PC-3 (cell line): ENCODE data around the gene SCT. TPM values are rescaled to one million over a fixed set of nuclear protein-coding genes. Genes with fewer than 3 reads are reported as not detected.

Experiments used
- ATAC-seq: fragments of 200-7000 bp; cut with Tn5 transposase; 2 replicates; pipeline ENCODE4 v1.9.1; 2020; ENCODE audit warnings: mild to moderate bottlenecking, moderate library complexity
- BruUV-seq: library from RNA; stranded (reverse); fragments of 400-500 nt; replicated peaks from 2 replicates; lab custom pipeline; 2021; lab: Mats Ljungman, UMichigan
- CTCF ChIA-PET: fragments of 300-600 bp; sonication (Branson Sonifier 250); formaldehyde crosslinking; loops from one replicate; lab custom pipeline; 2022; ENCODE audit warnings: antibody characterized with exemption; lab: Charles Lee
- POLR2A ChIA-PET: fragments of 300-600 bp; sonication (Branson Sonifier 250); formaldehyde crosslinking; loops from one replicate; lab custom pipeline; 2022; ENCODE audit warnings: antibody characterized with exemption; ENCODE audit not compliant: unreplicated experiment; lab: Charles Lee
- DNase-seq: peaks from one replicate; pipeline ENCODE4 v3.0.0-alpha.2; 2015
- H2AFZ ChIP-seq: fragments of 300-600 bp; sonication (generic); 2 replicates; pipeline ENCODE4 v1.6.0; 2016; ENCODE audit warnings: antibody characterized with exemption, low read length
- H3F3A ChIP-seq: fragments of 300-600 bp; sonication (generic); one replicate; pipeline ENCODE4 v1.6.0; 2017; ENCODE audit warnings: antibody characterized with exemption, low read length, control low read depth, mild to moderate bottlenecking; ENCODE audit not compliant: unreplicated experiment
- H3K27ac ChIP-seq: fragments of 300-600 bp; sonication (generic); 2 replicates; pipeline ENCODE4 v1.5.1; 2016; ENCODE audit warnings: mild to moderate bottlenecking, low read length
- H3K27me3 ChIP-seq: fragments of 300-600 bp; sonication (generic); 2 replicates; pipeline ENCODE4 v1.6.1; 2016; ENCODE audit warnings: low read length, mixed read lengths
- H3K36me3 ChIP-seq: fragments of 300-600 bp; sonication (generic); 2 replicates; pipeline ENCODE4 v1.6.1; 2016; ENCODE audit warnings: low read depth, mixed run types, low read length, mixed read lengths
- H3K4me1 ChIP-seq: fragments of 300-600 bp; sonication (generic); 2 replicates; pipeline ENCODE4 v1.5.1; 2016; ENCODE audit warnings: low read length; ENCODE audit not compliant: insufficient read depth
- H3K4me2 ChIP-seq: fragments of 300-600 bp; sonication (generic); 2 replicates; pipeline ENCODE4 v1.6.0; 2016; ENCODE audit warnings: low read length
- H3K4me3 ChIP-seq: fragments of 300-600 bp; sonication (generic); 2 replicates; pipeline ENCODE4 v1.5.1; 2016; ENCODE audit warnings: mild to moderate bottlenecking, low read length, mixed read lengths
- H3K79me2 ChIP-seq: fragments of 300-600 bp; sonication (generic); 2 replicates; pipeline ENCODE4 v1.6.1; 2017; ENCODE audit warnings: low read length, mixed read lengths
- H3K9ac ChIP-seq: fragments of 300-600 bp; sonication (generic); 2 replicates; pipeline ENCODE4 v1.6.0; 2016; ENCODE audit warnings: mild to moderate bottlenecking, low read length
- H3K9me2 ChIP-seq: fragments of 300-600 bp; sonication (generic); replicated peaks from 2 replicates; pipeline ENCODE4 v1.6.1; 2016; ENCODE audit warnings: mixed run types, low read length, mixed read lengths
- H3K9me3 ChIP-seq: fragments of 300-600 bp; sonication (generic); 2 replicates; pipeline ENCODE4 v1.6.1; 2016; ENCODE audit warnings: low read length, mixed read lengths
- H4K20me1 ChIP-seq: fragments of 300-600 bp; sonication (generic); 2 replicates; pipeline ENCODE4 v1.6.1; 2016; ENCODE audit warnings: low read length, mixed read lengths
- CTCF ChIP-seq: fragments of 300-600 bp; sonication (generic); conservative IDR thresholded peaks from 2 replicates; pipeline ENCODE4 v1.5.1; 2017; ENCODE audit warnings: antibody characterized with exemption, low read depth, mild to moderate bottlenecking, low read length
- EZH2 ChIP-seq: fragments of 300-600 bp; sonication (generic); IDR thresholded peaks from one replicate; pipeline ENCODE4 v1.6.1; 2017; ENCODE audit warnings: antibody characterized with exemption, mild to moderate bottlenecking, low read length; ENCODE audit not compliant: unreplicated experiment
- EZH2phosphoT487 ChIP-seq: fragments of 300-600 bp; sonication (generic); IDR thresholded peaks from 2 replicates; pipeline ENCODE4 v1.6.1; 2018; ENCODE audit warnings: mild to moderate bottlenecking, antibody characterized with exemption, low read length, borderline replicate concordance
- intact Hi-C: fragments of 100-400 bp; cut with micrococcal nuclease; formaldehyde crosslinking; loops from 2 replicates; pipeline ENCODE4 v1.9.0; 2023
- total RNA-seq: library from RNA; depleted of rRNA; stranded (reverse); fragments of >200 nt; gene quantifications from 2 replicates; pipeline ENCODE4 v1.2.3, GENCODE V29; 2014

The SCT gene
- total RNA-seq, 1 experiment from 2014 or later, result not detected

- DNase-seq, result no peak
- Histone ChIP-seq H3K27ac (no peak overlapping the region), H3K9me3 (no peaks in the 10 kb centered on the region), H3K9ac (no peak overlapping the region), H4K20me1 (peaks cover 4% of the 10 kb centered on the region; the same call in 1 of the 2 replicates), H2AFZ (no peak overlapping the region), H3K4me1 (peaks cover 19% of the 10 kb centered on the region), H3K9me2 (no peaks in the 10 kb centered on the region), H3K27me3 (no peaks in the 10 kb centered on the region), H3K79me2 (peaks cover 8% of the 10 kb centered on the region; the same call in 1 of the 2 replicates), H3K4me3 (no peak overlapping the region), H3F3A (no peaks in the 10 kb centered on the region), H3K36me3 (no peaks in the 10 kb centered on the region), H3K4me2 (no peak overlapping the region)
- no TSS peak for BruUV-seq
- POLR2A ChIA-PET, result no interaction called here
- intact Hi-C loops, result loop anchor here (10.0 kb wide), 1 partner anchor 54 kb away; the partner anchor contains the start of genes LMNTD2 and RASSF7
- TF ChIP-seq CTCF, result no peak
- no peak for TF ChIP-seq EZH2
- TF ChIP-seq EZH2phosphoT487, result no peak
- CTCF ChIA-PET, result no interaction called here
- ATAC-seq, result no peak
Measured at GRCh38 chr11:618856-619627, 7.9 kb downstream of the SCT start.

- intact Hi-C loops, result loop anchor here (10.0 kb wide), 1 partner anchor 53 kb away; the partner anchor contains the start of genes LMNTD2 and RASSF7
- POLR2A ChIA-PET, result no interaction called here
Measured at GRCh38 chr11:617912-618682, 8.9 kb downstream of the SCT start.

More at GRCh38 chr11:617912-618682, 8.9 kb downstream of the SCT start:
- Histone ChIP-seq H3K9ac (no peak overlapping the region), H3K4me3 (no peak overlapping the region), H3K4me1 (peaks cover 25% of the 10 kb centered on the region), H3K36me3 (peaks cover 3% of the 10 kb centered on the region; the same call in 1 of the 2 replicates), H3K27ac (no peak overlapping the region), H3K9me3 (no peaks in the 10 kb centered on the region), H3K4me2 (no peak overlapping the region), H3K79me2 (peaks cover 8% of the 10 kb centered on the region; the same call in 1 of the 2 replicates), H3K9me2 (no peaks in the 10 kb centered on the region), H4K20me1 (peaks cover 6% of the 10 kb centered on the region), H3F3A (no peaks in the 10 kb centered on the region), H2AFZ (no peak overlapping the region), H3K27me3 (no peaks in the 10 kb centered on the region)
- no TSS peak for BruUV-seq
- ATAC-seq, result no peak
- CTCF ChIA-PET, result no interaction called here
- no peak for DNase-seq
- TF ChIP-seq EZH2phosphoT487, result no peak
- TF ChIP-seq CTCF, result no peak
- TF ChIP-seq EZH2, result no peak
